PC-9 (cell line): ENCODE measurements around the gene FGF12.

Experiments
- EZH2 ChIP-seq: fragments of 200-600 bp; sonication (generic); IDR thresholded peaks from 2 replicates; pipeline ENCODE4 v1.8.0; 2017; ENCODE audit warnings: antibody characterized with exemption, low read depth
- TF ChIP-seq, protein P1 (sequence below): fragments of 200-600 bp; sonication (generic); conservative IDR thresholded peaks from 2 replicates; pipeline ENCODE4 v1.6.1; 2017; ENCODE audit warnings: mixed run types, antibody characterized with exemption, mild to moderate bottlenecking, moderate library complexity

DNA sequence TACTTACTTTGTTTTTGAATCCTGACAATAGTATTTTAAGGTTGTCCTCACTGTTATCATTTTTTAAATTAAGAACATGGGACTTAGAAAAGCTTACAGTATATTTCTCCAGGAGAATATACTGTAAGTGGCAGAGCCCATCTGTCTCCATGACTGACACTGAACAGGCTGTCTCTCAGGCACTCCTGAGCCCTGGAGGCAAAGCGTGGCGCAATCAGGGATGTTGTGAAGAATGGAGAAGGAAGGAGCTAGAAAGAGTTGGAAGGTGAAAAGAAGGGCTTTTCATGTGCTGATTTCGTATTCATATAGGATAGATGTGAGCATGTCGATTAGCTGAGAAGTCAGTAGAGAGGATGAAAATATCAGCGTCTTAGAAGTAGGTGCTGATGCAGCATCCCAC, 41.5 kb downstream of the FGF12 start:
- TF ChIP-seq, protein P1, sequence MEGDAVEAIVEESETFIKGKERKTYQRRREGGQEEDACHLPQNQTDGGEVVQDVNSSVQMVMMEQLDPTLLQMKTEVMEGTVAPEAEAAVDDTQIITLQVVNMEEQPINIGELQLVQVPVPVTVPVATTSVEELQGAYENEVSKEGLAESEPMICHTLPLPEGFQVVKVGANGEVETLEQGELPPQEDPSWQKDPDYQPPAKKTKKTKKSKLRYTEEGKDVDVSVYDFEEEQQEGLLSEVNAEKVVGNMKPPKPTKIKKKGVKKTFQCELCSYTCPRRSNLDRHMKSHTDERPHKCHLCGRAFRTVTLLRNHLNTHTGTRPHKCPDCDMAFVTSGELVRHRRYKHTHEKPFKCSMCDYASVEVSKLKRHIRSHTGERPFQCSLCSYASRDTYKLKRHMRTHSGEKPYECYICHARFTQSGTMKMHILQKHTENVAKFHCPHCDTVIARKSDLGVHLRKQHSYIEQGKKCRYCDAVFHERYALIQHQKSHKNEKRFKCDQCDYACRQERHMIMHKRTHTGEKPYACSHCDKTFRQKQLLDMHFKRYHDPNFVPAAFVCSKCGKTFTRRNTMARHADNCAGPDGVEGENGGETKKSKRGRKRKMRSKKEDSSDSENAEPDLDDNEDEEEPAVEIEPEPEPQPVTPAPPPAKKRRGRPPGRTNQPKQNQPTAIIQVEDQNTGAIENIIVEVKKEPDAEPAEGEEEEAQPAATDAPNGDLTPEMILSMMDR = no peak
- TF ChIP-seq EZH2 = no peak
